Measurements from ENCODE around the gene EFNA3.

Gene EFNA3

GRCh38 chr1:155049651-155050559 is 28.7 kb upstream of the EFNA3 start:
- DNase-seq = no peak

- peak; percentile 82 for DNase-seq
Observed at GRCh38 chr1:155050560-155051341, 27.9 kb upstream of the EFNA3 start, which contains the start of gene ADAM15. TSS of gene ADAM15 (plus strand) at chr1:155051316. CDS start at chr1:155051387, 71 bp downstream.

DNA sequence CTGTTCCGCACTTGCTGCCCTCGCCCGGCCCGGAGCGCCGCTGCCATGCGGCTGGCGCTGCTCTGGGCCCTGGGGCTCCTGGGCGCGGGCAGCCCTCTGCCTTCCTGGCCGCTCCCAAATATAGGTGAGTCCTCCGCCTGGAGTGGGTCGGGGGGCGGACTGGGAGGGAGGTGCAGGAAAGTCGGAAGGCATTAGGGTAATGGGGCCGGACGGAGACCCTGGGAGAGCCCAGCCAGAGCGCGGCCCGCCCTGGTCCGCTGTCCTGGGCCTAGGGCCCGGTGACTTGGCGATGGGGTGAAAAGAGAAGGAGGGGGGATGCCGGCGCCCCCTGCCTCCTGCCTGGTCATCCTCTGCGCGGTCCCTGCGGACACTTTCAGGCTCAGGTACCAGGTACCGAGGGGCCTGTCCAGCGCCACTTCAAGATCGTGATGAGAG is 27.3 kb upstream of the EFNA3 start:
- no peak for DNase-seq

DNA sequence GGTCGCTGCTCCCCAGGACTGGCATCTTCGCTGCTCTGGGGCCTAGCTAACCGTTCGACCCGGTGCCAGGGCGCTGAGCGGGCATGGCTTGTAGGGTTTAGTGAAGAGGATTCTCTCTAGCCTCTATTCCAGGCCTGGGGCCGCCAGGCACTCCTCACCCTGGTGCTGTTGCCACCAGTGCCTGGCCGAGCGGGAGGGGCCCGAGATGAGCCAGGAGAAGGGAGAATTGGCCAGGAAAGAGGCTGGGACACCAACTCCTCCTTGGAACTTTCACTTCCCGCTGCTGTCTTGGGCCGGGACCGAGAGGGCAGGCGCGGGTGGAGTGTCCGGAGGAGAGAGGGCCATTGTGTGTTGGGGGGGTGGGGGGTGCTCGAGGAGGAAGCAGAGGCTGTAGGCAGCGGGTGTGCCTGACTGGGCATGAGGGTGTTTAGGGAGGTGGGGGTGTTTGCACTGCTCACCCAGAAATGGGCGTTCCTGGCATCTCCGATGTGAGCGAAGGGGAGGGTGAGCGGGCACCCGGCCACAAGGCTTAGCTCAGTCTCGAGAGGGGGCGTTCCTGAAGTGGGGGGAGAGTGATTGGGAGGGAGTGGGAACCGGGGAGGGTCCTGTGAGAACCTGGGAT is 26.7 kb upstream of the EFNA3 start:
- DNase-seq = peak; percentile 38

GRCh38 chr1:155052439-155053395 is 25.9 kb upstream of the EFNA3 start:
- no peak for DNase-seq

- DNase-seq = no peak
Observed at GRCh38 chr1:155053531-155054105, 25.0 kb upstream of the EFNA3 start.

- DNase-seq = no peak
Observed at GRCh38 chr1:155057104-155057503, 21.5 kb upstream of the EFNA3 start.

GRCh38 chr1:155057788-155058211 is 20.8 kb upstream of the EFNA3 start:
- DNase-seq = no peak

- DNase-seq = no peak
Observed at GRCh38 chr1:155060736-155061135, 17.9 kb upstream of the EFNA3 start.

- DNase-seq = peak; percentile 91
Observed at GRCh38 chr1:155061381-155062150, 17.1 kb upstream of the EFNA3 start.

GRCh38 chr1:155062151-155062686 is 16.4 kb upstream of the EFNA3 start:
- no peak for DNase-seq

GRCh38 chr1:155062702-155063411 is 15.8 kb upstream of the EFNA3 start:
- DNase-seq = peak; percentile 41

GRCh38 chr1:155063550-155064110 is 15.0 kb upstream of the EFNA3 start, which contains the start of gene EFNA4:
TSS of gene EFNA4 (plus strand) at chr1:155063740. CDS start at chr1:155063824, 84 bp downstream.
- peak; percentile 41 for DNase-seq

DNA sequence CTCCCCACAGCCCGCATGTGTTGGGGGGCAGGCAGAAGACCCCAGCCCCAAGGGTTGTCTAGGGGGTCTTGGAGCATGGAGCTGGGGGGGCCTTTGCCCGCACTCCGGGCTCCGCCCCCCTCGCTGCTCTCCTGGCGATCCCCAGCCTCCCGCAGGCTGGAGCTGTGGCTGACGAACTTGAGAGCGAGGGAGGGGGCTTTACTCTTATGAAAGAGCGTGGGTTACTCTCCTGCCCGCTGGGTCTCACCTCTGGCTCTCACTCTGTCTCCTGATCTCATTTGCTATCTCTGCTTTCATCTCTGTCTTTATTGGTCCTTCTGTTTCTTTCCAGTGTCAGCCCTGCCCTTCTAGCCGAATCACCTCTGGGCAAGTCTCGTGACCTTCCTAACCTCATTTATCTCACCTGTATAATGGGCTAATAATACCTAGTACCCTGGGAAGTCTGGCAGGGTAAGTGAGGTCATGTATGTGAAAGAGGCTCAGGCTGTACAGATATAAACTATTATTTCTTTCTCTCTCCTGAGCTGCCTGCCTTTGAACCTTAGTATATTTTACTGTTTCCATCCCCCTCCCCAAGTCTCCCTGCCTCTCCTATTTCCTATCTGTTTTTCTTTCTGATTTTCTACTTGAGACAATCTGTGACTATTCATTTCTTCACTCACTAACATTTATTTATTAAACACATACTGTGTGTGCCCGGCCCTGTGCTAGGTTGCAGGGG is 14.4 kb upstream of the EFNA3 start:
- DNase-seq = peak; percentile 41

DNA sequence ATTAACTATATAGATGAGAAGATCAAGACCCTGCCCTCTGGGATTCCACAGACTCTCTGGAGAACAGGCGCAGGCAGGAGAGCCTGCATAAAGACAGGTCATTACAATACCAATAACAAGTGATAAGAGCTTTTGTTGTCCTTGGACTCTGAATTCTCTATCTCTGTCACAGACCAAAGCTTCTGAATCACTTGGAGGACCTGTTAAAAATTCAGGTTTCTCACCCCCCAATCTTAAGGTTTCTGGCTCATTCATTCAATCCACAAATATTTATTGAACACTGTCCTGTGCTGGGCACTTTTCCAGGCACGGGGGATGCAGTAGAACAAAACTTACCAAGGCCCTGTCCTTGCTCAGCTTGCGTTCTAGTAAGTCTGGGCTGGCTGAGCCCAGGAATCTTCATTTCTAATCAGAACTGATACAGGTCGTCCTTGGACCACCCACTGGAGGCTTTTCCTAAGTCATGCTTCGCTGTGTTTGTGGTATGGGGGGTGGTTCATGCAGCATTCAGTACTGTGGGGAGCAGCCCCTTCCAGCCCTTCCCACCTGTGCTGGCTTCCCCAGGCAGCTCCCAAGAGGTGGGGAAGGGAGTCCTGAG is 13.7 kb upstream of the EFNA3 start:
- DNase-seq = no peak

DNA sequence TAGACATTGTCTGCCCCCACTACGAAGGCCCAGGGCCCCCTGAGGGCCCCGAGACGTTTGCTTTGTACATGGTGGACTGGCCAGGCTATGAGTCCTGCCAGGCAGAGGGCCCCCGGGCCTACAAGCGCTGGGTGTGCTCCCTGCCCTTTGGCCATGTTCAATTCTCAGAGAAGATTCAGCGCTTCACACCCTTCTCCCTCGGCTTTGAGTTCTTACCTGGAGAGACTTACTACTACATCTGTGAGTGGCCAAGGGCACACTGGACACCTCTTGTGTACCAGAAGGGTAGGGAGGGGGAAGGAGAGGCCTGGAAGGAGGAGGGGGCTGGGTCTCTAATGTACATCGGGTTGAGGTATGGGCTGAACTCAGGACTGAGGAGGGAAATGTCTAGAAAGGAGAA is 11.9 kb upstream of the EFNA3 start:
- no peak for DNase-seq

DNA sequence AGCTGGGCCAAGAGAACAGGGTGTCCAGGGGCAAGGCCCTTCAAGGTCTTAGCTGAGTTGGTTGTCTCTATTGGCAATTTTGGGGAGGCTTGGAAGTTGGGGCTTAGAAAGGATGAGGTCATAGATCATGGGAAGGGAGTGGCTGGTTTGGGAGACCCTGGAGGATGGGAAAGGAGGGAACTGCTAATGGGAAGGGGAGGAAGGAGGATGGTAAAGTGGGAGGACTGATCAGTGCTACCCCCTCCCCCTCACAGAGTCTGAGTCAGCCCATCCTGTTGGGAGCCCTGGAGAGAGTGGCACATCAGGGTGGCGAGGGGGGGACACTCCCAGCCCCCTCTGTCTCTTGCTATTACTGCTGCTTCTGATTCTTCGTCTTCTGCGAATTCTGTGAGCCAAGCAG is 10.0 kb upstream of the EFNA3 start:
- no peak for DNase-seq

- peak; percentile 79 for DNase-seq
Observed at GRCh38 chr1:155069551-155070157, 9.0 kb upstream of the EFNA3 start.
